GM19455 (cell line): ENCODE measurements around the gene NCKAP5.

Experiments used
- ATAC-seq: cut with Tn5 transposase; IDR thresholded peaks from one replicate; pipeline ENCODE4 v1.9.1; 2021; ENCODE audit not compliant: unreplicated experiment

Gene NCKAP5

DNA sequence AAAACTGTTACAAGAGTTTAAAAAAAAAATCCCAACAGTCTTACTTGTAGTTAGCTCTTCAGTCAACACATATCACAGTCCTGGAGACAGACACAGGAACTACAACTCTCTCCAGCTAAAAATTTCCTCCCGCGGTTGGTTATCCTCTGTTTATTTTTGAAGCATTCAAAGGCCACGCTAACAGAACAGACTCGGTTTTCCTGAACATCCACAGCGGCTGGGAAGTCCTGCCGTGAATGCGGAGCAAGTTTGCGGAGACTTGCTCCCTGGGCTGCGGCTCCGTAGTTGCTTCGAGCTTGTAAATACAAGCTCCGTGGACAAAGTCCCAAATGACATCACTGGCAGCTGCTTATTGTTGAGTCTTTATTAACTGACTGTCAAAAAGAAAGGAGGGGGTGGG, at the start of gene NCKAP5:
Gene NCKAP5, minus strand, starts transcription at position 292 of the 400 bp plus-strand sequence. CDS start 50,937 bp downstream, outside the sequence.
- ATAC-seq, result no peak

DNA sequence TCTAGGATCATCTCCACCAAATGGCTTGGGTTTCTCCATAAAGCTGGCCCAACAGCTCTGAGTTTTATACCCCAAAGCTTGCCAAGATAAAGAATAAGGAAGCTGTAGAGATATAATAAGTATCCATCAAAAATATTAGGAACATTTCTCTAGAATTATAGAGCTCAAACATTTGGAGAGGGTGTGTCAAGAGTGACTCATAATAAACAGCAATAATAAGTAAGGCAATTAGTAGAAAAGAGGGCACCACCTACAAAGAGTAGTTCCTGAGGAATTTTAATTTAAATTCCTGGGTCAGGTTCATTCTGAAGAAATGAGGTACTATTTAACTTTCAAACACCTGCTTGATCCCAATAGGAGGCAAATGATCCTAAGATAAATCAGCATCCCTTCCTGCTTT, 41.4 kb upstream of the NCKAP5 start:
- ATAC-seq, result no peak

DNA sequence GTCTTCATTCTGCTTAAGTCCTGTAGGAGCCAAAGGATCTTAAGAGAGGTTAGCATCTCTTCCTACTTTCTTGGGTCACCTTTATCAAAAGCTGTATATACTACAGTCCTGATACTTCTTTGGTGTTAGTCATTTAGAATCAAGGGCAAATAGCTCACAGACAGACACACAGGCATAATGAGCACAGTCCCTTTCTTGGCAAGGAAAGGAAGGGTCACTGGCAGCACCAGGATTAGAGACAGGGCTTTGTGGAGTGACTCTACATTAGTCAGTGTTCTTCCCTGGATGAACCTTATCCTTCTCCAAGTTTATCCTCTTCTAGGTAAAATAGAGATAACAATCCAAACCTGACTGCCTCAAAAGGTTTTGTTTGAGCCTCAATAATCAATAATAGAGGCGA, 40.0 kb upstream of the NCKAP5 start:
- ATAC-seq, result no peak

- ATAC-seq, result no peak
These were observed 39.4 kb upstream of the NCKAP5 start for GRCh38 chr2:133607679-133608078.

DNA sequence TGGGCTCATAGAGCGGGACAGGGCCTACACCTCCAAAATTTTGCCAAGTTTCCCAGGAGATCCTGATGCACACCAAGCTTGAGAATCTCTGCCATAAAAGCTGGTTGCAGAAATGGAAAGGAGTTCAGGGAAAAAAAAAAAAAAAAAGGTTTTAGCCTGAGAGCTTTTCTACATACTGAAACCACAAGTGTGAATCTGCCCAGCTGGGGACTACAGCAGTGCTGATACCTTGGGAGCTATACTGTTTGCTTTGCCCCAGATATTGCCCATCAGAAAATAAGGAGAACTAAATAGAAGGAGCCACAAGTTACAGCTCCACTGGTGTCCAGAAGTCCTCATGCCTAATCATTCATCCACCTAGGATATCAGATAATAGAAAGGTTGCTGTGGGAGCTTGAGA, 38.4 kb upstream of the NCKAP5 start:
- ATAC-seq, result no peak

GRCh38 chr2:133605766-133606137, 37.5 kb upstream of the NCKAP5 start:
- no peak for ATAC-seq

DNA sequence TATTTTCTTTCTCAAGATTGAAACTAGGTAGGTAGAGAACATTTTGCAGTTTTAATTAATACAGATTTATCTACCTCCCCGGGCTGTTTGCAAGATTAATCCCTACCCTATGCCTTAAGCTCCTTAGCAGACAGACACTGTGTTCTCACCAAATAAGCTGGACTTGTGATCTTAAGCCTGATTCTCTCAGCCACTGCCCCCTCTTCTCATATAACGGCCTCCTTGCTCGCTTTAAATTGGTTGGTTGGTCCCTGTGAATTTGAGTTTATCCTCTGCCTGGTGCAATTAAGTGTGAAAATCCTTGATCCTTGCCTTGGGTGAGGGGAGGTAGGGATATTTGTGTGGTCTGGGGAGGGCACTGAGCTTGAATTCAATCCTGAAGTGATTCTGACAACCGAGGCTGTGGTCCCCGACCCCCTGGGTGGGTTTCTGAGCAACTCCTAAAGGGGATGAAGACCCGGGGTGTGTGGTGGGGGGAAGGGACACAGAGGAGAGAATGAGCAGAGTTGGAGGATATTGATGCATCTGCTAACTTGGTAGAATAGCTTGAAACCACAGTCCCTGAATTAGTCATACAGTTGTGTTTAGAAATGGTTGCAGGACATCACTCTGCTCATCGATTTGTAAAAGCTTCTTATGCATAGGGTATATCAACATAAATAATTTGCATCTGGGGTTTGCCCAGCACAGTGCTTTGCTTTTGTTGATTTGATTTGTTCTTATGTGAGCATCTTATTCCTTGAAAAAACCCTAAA, 36.9 kb upstream of the NCKAP5 start:
- no peak for ATAC-seq

GRCh38 chr2:133603109-133603508, 34.8 kb upstream of the NCKAP5 start:
- no peak for ATAC-seq

DNA sequence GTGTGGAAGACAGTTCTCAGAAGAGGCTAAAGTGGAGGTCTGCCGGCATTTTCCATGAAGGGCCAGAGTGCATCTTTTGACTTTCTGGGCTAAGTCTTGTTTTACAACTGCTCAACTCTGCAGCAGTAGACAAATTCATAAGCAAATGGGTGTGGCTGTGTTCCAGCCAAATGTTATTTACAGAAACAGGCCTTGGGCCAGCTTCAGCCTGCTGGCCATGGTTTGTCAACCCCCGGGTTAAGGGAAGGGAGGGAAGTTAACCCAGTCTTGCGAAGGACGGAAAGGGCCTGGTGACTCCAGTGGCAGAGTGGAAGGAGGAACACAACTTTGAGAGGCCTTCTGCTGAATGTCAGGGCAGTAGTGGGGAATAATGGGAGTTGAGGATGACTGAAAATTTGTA, 34.3 kb upstream of the NCKAP5 start:
- ATAC-seq, result no peak

- ATAC-seq, result no peak
These were observed 32.1 kb upstream of the NCKAP5 start for GRCh38 chr2:133600266-133600928.

- no peak for ATAC-seq
These were observed 31.5 kb upstream of the NCKAP5 start for GRCh38 chr2:133599811-133600210.

DNA sequence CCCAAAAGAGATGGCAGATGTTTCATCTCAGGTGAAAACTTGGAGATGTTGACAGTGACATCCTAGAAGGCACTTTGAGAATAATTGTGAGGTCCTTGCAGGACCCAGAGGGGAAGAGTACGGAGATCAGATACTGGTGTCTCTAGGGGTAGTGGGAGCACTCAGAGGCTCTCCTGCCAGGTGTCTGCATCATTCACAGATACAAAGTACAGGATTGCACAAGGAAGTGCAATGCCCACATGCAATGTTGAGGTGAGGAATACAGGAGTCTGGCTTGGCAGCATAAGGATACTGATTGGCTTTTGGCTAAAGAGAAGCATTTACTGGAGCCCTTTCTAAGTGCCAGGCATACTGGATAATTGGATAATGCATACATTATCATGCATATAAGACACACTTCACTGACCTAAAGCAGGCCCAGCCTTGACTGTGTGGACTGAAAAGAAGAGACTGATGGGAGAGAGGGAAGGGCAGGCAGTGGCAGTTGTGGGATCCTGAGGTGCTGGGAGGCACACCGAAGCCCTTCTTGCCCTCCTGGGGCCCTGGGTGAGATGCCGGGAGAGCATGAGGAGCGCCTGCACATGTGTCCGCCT, 31.0 kb upstream of the NCKAP5 start:
- no peak for ATAC-seq

DNA sequence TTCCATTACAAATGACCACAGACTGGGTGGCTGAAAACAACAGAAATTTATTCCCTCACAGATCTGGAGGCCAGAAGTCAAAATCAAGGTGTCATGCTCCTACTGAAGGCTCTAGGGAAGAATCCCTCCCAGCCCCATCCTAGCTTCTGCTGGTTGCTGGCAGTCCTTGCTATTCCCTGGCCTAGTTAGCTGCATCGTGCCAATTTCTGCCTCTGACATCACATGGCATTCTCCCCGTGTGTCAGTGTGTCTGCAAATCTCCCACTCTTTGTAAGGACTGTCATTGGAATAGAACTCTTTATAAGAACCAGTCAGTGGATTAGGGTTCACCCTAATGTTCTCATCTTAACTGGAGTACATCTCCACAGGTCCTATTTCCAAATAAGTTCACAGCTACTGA, 30.5 kb upstream of the NCKAP5 start:
- ATAC-seq, result no peak

GRCh38 chr2:133596701-133597393, 28.6 kb upstream of the NCKAP5 start:
- no peak for ATAC-seq

- no peak for ATAC-seq
These were observed 22.9 kb upstream of the NCKAP5 start for GRCh38 chr2:133591164-133591563.

GRCh38 chr2:133589456-133589855, 21.2 kb upstream of the NCKAP5 start:
- ATAC-seq, result no peak

DNA sequence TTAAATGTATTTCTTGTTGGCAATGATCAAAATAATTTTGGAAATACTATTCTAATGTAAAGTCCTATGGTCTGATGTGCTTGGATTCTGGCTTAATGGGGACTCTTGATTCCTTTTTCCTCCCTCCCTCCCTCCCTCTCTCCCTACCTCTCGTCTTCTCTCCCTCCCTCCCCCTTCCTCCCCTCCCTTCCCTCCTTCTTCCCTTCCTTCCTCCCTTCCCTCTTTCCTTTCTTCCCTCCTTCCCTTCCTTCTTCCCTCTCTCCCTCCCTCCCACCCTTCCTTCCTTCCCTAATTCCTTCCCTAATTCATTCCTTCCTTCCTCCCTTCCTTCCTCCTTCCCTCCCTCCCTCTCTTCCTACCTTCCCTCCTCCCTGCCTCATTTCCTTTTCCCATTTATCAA, 19.9 kb upstream of the NCKAP5 start:
- no peak for ATAC-seq

DNA sequence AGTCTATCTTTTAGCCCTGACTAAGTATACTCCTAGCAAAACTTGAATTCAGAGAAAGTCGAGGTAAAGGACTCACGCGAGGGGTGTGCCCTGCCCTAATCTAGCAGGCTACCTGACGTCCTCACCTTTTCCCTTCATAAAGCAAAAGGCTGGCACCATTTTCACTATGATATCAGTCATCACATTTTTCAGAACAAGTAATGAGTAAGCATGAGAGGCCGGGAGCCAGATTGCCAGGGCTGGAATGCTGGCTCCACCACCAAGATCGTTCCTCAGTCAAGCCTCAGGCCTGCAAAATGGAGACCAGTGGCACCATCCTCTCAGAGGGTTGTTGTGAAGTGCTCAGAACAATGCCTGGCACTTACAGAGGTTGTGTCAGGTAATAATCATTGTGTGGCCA, 18.7 kb upstream of the NCKAP5 start:
- ATAC-seq, result no peak

DNA sequence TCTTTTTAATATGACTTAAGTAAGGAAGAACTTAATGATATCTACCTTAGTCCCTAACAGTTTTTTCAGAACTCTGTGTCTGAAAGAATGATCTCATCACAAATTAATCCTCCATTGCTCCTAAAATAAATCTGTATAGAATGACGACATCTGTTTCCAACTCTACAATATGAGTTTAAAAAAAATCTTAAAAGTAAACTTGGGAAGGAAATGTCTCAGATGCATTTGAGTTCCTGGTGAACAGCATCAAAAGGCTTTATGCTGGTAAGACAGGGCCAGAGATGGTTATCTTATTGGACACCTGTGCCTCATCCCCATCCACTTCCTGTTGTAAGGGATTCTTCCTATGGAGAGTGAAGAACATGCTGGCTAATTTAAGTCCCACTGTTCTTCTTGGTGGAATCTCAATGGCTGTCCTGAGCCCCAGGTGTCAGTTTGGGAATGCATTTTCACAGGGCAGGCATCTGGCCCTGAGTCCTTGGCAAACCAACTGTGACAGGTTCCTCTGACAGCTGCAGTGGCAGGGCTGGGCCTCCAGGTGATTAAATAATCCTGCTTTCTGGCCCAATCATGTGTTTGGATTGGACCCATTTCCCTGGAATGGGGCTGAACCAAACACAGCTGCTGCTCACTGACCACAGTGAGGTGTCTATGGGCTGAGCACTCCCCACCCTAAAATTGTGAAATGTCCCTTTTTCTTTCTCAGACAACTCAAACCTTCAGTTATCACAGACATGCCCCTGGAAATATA, 12.9 kb upstream of the NCKAP5 start:
- ATAC-seq, result no peak

DNA sequence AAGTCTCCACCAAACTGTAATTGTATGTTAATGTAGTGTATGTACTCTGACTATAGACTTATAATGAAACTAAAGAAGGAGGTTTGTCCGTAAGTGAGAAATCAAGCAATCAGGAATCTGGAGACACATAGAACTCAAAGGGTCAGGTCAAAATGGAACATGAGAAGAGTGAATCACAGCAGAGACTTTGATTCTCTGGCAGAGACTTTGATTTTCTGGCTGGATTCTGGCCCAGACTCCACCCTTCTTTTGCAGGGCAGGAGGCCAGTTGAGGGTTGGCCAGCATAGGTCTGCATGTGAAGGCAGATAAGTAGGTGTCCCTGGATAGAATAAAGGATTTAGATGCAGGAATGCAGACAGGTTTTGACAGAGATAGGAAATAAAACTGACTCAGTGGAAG, 11.0 kb upstream of the NCKAP5 start:
- ATAC-seq, result no peak

DNA sequence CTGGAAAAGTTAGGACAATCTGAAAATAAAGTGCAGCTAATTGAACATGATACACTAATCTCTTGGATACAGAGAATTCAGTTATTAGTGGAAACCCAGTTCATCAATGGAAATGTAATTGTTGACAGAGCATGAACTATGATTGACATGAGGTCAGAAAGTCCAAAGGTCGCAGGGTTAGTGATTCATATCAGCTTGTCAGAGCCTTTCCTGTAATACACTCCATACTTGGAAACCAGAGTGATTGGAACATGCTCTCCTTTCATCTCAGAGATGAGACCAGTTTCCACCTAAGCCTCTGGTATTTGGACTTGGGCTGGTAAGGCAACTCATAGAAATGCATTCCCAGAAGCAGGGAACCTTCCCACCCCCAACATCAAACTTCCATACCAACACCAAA, 8.5 kb upstream of the NCKAP5 start:
- ATAC-seq, result no peak
